HG03108 (cell line): ENCODE data around the gene TSNAXIP1.

Experiments
- ATAC-seq: cut with Tn5 transposase; IDR thresholded peaks from one replicate; pipeline ENCODE4 v1.9.1; 2021; ENCODE audit warnings: moderate library complexity; ENCODE audit not compliant: unreplicated experiment

Gene TSNAXIP1

GRCh38 chr16:67781565-67781921 is 25.1 kb upstream of the TSNAXIP1 start:
- ATAC-seq = peak; percentile 62

DNA sequence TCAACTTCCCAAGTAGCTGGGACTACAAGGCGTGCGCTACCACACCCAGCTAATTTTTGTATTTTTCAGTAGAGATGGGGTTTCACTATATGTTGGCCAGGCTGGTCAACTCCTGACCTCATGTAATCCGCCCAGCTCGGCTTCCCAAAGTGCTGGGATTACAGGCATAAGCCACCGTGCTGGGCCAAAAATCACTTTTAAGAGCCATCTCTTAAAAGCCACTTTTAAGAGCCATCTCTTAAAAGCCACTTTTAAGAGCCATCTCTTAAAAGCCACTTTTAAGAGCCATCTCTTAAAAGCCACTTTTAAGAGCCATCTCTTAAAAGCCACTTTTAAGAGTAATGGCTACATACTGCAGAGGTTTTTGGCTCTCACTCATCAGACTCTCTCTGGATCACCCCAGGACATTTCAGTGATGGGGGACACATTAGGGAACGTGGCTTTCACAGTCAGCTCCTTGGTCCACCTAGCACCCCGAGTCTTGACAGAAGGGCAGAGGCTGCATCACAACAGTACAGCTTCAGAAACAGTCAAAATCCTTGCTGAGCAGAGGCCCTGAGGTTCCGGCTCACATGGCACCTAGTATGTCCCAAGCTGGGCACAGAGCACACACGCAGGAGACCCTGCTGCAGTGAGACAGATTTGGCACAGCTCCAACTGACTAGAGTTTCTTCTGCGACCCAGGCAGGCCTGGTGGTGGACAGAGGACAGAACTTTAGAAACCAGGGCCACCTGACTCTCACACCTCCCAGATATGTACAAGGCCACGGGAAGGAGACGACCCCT is 23.9 kb upstream of the TSNAXIP1 start:
- no peak for ATAC-seq

DNA sequence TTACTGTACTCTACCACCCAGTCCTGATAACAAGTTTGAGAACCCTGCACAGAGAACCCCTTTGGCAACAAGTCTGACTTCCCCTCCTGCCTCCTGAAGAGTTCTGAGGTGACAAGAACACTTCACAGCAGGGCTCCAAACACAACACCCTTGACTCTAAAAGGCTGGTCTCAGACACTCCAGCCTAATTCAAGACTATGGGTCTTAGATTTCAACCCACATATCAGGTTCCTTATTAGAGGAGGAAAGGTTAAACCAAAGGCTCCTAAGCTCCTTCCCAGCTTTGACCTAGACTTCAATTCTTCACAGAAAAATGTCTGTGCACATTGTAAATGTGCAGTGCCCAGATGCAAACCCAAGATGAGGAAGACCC is 23.4 kb upstream of the TSNAXIP1 start:
- no peak for ATAC-seq

- ATAC-seq = no peak
These were observed 20.2 kb upstream of the TSNAXIP1 start for GRCh38 chr16:67786491-67786890.

DNA sequence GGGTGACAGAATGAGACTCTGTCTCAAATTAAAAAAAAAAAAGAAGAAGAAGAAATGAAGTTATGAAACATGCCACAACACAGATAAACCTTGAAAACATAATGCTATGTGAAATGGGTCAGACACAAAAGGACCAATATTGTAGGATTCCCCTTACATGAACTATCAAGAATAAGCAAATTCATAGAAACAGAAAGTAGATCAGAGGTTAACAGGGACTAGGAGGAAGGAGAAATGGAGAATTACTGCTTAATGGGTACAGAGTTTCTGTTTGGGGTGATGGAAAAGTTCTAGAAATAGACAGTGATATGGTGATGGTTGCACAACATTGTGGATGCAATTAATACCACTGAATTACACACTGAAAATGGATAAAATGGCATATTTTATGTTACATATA is 16.6 kb upstream of the TSNAXIP1 start:
- ATAC-seq = no peak

- no peak for ATAC-seq
These were observed 10.5 kb upstream of the TSNAXIP1 start for GRCh38 chr16:67796099-67796718.

- no peak for ATAC-seq
These were observed 6.3 kb upstream of the TSNAXIP1 start for GRCh38 chr16:67800338-67800926.

DNA sequence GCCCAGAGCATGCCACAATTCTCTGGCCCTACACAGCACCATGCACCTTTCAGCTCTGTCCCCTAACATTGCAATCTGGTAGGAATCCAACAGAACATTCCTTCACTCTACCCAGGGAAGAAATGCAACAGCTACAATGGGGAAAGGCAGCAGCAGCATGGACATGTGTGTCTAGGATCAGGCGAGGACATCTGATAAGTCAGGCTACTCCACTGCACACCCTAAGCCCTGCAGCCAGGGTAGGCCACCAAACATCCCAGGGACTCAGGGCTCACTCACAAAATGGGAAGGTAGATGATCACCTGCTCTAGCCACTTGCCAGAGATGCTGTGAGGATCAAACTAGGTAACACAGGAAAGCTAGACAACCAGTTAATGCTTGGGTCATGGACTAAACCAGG is 5.4 kb upstream of the TSNAXIP1 start:
- ATAC-seq = no peak

DNA sequence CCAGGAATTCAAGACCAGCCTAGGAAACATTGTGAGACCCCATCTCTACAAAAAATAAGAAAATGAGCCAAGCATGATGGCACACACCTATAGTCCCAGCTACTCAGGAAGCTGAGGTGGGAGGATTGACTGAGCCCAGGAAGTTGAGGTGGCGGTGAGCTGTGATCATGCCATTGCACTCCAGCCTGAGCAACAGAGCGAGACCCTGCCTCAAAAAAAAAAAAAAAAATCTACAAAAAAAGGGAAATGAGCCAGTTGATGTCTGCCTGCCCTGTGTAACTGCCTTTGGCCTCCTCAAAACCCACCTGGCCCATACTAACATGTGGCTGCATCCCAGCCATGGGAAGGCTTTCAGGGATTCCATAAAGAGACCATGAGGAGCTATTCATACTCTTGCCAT is 4.8 kb upstream of the TSNAXIP1 start:
- no peak for ATAC-seq

GRCh38 chr16:67803894-67804293 is 2.8 kb upstream of the TSNAXIP1 start:
- no peak for ATAC-seq

DNA sequence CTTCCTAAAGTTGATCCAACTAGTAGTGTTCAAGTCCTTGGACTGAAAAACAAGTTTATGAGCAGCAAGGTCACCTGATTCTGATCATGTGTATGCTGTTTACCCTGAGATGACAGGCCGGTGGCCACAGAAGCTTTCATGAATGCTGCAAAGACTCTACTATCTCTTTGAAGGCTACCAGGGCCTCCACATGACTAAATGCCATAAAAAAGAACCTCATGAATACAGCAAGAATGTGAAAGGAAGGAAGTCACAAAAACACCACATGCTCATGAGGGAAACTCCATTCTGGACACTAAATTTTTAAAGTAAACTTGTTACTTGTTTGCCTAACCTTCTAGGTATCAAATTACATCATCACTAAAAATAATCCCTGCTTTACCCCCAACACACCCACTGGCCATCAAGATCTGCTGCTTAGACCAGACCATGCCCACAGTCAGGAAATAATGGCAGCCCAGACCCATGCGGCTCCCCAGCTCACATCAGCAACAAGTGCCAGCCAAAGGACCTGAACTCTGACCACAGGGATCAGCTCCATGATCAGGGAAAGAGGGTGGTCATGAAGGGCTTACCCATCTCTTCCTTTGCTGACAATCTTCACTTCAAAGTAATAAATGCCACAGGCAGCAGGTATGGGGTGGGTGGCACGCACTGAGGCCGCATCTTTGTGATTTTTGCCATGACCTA is 1.7 kb upstream of the TSNAXIP1 start:
- ATAC-seq = no peak

- no peak for ATAC-seq
These were observed 816 bp upstream of the TSNAXIP1 start for GRCh38 chr16:67805718-67806427.

DNA sequence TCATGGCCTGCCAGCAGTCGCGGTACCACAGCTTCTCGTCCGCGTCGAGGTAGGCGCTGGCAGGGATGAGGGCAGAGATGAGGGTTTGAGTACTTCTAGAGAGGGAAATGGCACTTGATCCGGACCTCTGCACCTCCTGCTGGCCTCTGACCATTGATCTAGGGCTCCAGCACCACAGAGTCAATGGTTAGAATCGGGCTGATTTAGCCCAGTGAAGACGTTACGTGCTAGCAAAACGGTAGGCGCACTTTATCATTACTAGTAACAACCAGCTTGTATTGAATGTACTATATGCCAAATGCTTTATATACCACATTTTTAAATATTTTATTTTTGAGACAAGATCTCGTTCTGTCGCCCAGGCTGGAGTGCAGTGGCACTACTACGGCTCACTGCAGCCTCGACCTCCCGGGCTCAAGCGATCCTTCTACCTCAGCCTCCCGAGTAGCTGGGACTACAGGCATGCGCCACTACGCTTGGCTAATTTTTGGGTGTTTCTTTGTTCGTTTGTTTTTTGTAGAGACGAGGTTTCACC is 526 bp downstream of the TSNAXIP1 start:
- no peak for ATAC-seq

GRCh38 chr16:67811899-67812298 is 5.2 kb downstream of the TSNAXIP1 start:
- no peak for ATAC-seq

DNA sequence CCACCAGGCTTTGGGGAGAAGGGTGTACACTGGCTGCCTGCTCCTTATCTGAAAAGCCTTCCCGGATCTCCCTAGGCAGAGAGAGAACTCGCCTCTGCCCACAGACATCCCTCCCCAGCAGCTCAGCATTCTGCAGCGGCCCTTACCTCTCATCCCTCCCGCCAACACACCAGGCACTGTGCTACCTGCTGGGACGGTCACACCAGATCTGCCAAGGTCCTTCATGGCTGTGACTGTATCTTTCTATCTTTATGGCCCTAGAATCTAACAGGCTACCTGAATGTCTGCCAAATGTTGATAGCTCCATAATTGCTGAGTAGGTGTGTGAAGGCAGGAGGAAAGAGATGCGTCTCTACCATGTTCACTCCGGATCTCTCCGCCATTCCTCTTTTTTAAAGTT is 7.9 kb downstream of the TSNAXIP1 start:
- ATAC-seq = no peak

GRCh38 chr16:67820608-67821259 is 14.0 kb downstream of the TSNAXIP1 start:
- no peak for ATAC-seq

- no peak for ATAC-seq
These were observed 15.8 kb downstream of the TSNAXIP1 start for GRCh38 chr16:67822511-67822910.

DNA sequence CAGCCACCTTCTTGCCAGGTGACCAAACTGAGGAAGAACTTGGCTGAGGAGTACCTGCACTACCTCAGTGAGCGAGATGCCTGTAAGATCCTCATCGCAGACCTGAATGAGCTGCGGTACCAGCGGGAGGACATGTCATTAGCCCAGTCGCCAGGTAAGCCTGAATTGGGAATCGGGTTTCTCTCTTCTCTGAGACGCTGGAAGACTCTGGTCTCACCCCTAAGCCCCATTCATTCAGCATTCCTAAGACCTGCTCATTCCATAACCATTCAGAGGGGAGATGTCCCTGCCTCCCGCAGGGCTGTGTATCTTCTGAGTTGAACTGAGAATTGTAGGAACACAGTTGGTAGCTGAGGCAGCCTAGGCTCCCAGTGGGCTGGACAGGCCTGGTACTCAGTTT is 18.4 kb downstream of the TSNAXIP1 start:
- no peak for ATAC-seq

DNA sequence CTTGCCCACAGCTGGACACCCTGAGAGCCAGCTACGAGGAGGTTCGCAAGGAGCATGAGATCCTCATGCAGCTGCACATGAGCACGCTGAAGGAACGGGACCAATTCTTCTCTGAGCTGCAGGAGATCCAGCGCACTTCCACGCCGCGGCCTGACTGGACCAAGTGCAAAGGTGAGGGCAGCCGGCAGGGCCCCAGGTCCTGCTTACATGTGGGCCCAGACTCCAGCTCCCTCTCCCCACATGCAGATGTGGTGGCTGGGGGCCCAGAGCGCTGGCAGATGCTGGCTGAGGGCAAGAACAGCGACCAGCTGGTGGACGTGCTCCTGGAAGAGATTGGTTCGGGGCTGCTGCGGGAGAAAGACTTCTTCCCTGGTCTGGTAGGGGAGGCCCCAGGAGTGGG is 19.2 kb downstream of the TSNAXIP1 start:
- no peak for ATAC-seq

DNA sequence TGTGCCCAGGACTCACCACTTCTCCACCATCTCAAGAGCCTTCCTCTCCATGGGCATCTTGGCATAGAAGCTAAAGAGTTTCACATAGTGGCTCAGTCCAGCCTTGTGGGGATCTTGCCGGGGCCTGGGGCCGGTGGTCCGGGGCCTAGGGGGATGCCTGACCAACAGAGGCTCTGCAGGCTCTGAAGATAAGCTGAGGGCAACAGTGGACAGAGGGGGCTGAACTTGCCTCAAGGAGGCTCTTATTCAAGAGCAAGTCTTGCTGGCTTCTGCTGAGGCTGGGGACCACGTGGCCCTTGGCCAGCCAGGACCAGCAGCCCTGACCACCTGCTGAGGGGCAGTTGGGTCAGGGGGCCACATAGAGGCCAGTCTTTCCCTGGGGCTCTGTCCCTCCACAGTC is 22.0 kb downstream of the TSNAXIP1 start:
- no peak for ATAC-seq

DNA sequence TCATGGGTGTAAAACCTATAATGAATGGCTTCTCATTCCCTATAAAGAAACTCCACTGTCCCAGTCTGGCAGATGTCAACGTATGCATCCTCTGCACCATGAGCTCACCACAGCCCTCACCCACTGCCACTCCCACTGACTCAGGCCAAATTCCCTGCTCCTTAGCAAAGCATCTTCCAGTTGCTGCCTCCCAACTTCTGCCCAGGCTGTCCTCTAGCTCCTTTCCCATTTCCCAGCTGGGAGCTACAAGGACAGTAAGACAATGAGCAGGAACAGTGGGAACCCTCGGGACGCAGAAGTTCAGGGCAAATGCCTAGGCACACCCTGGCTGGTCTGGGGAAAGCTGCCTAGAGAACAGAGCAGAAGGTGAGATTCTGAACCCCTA is 26.3 kb downstream of the TSNAXIP1 start:
- no peak for ATAC-seq
